ENCODE measurements around the gene LTB4R.
"Not testable (repeated sequence)": the region's sequence is repeated elsewhere in the genome, so short reads cannot be mapped to it uniquely, and the experiment has no call there.

Gene LTB4R

DNA sequence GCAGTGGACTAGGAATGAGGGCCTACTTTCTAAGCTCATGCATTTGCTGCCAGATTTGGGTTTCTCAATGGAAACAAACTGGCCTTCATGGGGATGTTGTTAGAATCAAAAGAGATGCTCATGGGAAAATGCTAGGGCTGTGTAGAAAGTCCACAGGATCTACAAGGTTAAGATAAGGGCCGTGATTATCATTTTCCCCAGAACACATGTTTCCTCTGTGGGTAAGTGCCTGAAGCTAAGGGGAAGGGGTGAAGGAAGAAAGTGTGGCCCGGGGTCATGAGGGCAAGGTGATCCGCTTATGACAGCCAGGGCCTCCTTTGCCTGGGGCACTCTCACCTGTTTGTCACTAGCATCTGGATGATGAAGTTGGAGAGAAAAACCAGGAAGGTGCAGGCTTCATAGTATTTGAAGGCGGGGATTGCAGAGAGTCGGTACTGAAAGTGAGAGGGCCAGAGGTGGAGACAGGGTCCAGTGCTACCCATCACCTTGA is 13.8 kb downstream of the LTB4R start:
- DNase-seq, result no peak

DNA sequence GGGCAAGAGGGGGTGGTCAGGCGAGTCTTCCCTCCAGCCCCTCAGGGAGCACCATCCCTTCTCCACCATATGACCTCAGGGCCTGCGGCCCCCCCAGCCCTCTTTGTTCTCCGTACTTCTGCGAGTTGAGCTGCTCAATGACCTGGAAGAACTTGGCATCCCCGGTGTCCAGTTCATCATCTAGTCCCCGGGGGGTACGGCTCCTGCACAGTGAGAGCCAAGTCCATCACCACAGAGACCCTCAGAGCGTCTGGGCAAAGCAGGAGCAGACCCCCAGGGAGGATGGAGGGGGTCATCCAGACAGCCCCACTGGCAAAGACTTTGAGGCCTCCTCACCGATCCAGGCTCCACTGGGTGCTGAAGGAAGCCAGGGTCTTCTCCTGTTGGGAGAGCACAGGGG is 14.7 kb downstream of the LTB4R start:
- DNase-seq, result no peak

DNA sequence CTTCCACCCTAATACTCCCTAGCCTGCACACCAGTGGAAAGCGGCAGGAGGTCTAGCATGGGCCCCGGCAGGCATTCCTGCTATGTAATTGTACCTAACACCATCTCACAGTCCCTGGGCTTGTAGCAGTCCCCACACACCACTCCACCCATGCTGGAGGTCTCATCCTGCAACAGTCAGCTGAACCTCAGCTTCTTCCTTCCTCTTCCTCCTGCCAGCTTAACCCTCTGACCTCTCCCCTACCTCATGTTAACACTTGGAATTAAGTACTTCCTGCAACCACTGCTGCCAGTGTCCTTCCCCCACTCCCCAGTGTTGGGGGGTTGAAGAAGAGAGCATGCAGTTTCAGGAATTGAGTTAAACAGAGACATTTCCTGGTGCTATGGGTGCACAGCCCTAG is 16.0 kb downstream of the LTB4R start:
- no peak for DNase-seq

DNA sequence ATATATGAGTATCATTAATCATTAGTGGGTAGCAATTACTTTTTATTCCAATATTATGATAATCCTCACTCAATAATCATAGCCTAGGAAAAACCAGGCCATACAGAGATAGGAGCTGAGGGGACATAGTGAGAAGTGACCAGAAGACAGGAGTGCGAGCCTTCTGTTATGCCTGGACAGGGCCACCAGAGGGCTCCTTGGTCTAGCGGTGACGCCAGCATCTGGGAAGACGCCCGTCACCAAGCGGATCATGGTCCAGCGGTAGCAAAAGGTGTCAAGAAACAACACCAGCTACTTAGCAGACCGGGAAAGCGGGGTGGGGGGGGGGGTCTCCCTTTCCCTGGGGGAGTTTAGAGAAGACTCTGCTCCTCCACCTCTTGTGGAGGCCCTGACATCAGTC is 16.6 kb downstream of the LTB4R start:
- DNase-seq, result not testable (repeated sequence)

DNA sequence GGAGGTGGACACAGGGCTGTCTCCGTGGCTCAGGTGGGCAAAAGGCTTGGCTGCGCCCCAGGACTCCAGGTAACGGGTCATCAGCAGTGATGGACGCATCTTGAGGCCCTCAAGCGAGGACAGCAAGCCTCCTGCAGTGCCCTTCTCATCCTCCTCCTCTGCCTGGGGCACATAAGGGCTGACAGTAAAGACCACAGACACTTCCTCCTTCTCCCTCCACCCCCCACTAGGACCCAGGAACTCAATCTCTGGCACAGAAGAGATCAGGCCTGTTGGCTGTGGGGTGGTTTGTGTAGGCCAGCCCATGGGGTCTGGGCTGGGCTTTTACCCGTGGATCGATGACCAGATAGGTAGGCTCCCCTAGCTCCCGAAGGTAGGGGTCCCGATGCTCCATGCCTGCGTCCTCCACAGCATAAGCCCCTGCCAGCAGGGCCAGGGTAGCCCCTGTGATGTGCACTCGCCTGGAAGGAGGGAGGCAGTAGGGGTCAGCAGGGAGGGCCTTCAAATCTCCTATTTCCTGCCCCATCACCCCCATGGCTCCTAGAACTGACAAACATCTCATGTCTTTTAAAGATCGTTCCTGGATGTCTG is 17.9 kb downstream of the LTB4R start:
- no peak for DNase-seq

DNA sequence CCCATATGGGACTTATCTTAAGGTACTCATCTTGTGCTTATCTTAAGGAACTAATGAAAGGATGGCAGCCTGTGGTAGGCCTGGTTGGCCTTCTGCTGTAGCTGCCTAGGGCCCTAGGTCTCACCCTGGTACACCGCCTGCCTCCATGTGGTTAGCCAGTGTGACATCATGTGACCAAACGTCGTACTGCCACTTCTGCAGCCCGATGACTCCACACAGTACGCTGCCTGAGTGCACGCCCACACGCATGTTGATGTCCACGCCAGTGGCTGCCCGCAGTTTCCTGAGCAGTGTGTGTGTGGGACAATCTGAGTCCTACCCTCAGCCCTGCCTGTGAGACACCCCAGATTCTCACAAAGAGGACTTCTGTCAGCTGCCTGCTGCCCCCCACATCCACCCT is 18.4 kb downstream of the LTB4R start:
- no peak for DNase-seq

DNA sequence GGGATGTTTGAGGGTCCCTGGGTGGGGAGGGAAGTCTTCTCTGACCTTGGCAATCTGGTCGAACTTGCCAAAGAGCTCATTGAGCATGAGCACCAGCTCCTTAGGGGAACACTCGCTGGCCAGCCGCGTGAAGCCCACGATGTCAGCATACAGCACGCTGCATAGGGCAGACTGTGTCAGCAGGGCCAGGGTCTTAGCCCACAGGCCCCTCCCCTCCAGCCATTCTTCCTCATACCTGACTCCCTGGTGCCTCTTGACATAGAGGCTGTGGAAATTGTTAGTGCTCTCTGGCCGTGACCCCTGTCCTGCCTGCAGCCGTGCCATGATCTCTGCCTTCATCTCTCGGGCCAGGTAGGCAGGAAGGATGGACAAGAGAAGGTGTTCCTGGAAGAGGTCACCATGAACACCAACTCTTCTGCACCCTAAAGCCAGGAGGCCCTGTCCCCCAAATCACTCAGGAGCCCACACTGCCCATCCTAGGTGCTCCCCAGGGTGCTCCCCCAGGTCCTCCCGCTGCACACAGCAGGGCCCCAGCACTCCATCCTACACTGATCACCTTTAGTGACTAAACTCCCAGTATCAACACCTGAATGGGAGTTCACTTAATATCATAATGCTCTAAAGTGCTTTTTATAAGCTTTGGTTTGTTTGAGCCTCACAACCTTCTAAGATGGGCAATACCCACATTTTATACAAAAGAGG is 19.8 kb downstream of the LTB4R start:
- DNase-seq, result no peak

DNA sequence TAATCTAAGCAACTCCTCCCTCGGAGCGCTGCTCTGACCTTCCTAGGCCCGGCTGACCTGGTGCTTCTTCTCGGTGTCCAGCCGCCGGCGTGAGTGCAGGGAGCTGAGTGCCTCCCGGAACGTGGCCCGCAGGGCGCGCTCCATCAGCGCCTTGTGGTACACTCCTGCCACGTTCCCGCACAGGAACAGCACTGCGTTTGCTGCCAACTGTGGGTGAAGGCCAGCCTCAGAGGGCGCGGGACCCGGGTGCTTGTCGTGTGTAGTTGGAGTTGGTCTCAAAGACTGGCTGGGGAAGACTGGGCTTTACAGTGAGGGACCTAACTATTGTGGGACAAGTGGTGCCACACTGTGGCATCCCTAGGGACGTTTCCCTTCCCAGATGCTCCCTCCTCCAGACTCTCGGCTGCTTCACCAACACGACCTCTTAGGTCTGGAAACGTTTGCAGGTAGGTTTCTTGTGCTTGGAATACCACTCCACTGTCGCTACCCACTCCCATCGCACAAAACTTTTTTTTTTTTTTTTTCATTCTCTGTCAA is 20.5 kb downstream of the LTB4R start:
- DNase-seq, result no peak

DNA sequence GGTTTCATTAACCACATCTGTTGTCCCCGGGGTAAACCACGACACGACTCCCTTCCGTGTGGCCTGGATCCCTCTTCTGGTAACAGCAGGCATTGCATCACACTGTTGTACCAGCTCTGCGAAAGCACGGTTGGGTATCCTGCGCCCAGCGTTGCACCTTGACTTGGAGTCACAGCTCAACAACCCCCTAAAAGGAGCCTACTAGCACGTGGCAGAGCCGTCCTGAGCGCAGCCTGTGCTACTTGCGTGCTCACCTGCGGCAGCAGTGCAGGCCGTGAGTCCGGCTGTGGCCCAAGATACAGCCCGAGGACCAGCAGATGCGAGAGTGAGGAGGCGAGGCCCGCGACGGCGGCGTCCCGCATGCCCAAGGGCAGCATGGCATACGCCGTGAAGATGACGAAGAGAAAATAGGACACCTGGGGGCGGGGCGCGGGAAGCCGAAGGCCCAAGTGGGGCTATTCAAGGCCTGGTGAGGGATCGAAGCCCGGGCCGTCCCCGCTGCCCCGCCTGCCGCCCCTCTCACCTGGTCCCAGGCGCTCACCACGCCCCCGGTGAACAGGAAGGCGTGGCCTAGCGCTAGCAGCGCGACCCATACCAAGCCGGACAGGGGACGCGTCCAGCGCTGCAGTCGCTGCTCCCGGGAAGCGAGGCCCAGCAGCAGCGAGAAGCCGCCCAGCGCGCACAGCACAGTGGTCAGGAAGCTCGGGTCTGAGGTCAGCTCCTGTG is 21.1 kb downstream of the LTB4R start:
- peak; percentile 63 for DNase-seq

DNA sequence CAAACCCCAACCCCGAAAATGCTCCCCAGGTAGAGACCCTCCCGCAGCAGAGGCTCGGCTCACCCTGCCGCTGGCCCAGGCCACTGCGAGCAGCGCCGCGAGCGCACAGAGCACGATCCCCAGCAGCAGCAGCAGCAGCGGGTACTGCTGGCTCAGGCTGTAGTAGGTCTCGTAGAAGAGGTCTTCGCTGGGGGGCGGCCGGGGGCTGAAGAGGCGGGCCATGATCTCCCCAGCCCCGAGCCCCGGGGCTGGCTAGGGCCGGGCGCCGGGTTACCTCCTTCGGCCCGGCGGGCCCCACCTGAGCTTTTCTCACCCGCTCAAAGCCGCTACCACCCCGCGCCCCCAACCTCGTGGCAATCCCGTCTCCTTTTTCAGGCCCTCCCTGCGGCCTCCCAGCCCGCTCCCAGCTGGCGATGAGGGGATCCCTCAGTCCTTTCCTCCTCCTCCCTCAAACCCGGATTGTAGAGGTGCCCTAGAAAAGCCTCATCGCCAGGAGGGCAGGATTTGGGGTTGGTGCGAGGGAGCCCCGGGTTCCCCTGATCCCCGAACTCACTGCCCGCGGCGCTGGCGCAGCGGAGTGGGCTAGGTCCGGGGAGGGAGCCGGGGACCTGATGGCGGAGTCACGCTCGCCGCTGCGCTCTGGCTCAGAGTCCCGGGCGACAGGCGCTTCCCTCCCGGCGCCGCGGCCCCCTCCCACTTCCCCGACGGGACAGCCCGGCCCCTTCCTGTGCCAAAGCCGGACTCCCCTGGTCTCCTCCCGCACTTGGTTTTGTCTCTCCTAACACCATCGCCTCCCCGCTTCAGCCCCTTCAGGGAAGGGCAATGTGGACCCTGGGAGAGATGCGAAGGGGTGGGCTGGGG is 23.4 kb downstream of the LTB4R start, which contains the start of gene ADCY4:
TSS of gene ADCY4 (minus strand) at position 641 of the 861 bp plus-strand sequence. CDS start at position 222, 419 bp downstream.
- DNase-seq, result peak; percentile 25

DNA sequence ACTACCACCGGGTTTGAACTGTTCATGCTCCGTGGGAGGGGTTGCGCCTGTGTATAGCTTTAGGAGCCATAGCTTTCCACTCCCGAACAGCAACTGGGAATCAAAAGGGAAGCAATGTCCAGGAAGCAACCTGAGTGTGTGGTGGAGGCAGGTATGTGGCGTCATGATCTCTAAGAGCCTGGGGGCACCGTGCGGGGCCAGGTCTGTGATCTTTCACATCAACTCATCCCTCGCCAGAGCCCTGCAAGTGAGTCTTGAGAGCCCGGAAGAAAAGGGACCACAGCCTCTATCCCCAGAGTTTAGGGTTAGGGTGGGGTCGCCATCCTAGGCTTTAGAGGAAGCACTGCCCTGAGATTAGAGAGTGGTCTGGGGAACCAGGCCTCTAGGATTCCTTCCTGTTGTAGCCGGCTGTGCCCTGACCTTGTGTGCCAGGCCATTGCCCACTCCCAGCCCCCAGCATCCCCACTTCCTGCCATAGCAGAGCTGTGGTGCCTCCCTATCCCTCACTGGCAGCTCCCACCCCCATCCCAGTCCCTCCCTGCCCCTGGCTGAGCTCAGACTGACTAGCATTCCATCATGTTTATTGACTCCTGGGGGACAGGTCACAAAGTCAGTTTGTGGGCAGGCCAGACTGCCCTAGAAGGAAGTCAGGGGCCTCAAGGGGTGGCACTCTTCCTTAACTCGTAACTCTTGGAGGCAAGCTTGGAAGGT is 24.3 kb downstream of the LTB4R start:
- peak; percentile 49 for DNase-seq

DNA sequence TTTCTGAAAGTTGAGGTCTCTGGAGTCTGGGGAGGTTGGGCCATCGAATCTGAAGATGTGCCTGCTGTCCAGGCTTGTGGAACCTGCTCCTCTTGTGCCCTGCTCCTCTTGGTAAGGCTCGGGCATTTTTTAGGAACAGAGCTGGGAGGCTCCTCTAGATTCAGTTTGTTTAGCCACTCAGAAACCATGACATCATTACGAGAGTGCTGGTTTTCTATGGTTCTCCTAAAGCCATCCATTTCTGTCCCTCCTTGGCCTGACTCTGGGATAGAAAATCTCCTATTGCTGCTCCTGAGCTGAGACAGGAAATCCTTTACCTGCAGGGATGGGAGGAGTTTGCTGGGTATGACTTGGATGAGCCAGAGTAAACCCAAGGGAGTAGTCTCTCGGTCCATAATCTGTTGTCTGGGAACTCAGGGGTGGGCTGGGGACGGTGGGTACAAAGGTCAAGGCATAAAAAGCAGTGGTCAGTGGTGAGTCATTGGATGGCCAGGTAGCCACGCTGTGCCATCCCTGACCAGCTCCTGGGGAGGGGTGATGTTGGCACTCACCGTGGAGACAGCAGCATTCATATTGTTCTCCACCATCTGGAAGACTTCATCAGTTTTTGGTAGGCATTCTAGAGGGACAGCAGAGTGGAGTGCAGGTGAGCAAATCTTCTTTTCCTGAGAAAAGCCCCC is 26.0 kb downstream of the LTB4R start:
- DNase-seq, result no peak

DNA sequence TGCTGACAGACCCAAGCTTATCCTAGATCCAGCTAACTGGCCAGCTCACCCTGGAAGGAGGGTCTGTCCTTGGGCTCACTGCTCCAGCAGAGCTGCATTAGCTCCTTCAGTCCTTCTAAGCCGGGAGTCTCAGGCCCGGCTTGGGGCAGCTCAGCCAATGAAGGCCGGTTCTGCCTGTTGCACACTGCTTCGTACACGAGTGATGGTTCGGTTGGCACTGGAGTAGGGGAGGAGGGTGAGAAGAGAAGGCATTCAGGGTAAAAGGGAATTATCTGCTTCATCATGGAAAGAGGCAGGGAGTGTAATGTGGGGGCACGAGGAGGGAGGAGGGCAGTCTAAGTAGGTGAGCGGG is 26.5 kb downstream of the LTB4R start:
- DNase-seq, result no peak

DNA sequence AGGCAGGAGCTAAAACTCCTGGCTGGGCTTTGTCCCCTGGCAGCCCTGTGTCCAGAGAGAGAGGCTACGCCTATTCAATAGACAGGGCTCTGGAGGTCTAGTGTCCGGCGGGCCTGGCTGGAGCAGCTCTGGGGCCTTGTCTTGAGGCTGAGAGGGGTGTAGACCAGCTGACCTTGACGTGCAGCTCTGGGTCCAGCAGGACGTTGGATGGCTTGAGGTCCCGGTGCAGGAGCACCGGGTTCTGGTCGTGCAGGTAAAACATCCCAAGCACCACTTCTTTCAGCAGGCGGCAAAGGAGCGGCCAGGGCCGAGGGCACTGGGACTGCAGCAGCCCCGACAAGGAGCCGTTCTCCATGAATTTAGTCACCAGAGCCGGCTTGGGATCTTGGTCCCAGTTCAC is 27.5 kb downstream of the LTB4R start:
- no peak for DNase-seq

DNA sequence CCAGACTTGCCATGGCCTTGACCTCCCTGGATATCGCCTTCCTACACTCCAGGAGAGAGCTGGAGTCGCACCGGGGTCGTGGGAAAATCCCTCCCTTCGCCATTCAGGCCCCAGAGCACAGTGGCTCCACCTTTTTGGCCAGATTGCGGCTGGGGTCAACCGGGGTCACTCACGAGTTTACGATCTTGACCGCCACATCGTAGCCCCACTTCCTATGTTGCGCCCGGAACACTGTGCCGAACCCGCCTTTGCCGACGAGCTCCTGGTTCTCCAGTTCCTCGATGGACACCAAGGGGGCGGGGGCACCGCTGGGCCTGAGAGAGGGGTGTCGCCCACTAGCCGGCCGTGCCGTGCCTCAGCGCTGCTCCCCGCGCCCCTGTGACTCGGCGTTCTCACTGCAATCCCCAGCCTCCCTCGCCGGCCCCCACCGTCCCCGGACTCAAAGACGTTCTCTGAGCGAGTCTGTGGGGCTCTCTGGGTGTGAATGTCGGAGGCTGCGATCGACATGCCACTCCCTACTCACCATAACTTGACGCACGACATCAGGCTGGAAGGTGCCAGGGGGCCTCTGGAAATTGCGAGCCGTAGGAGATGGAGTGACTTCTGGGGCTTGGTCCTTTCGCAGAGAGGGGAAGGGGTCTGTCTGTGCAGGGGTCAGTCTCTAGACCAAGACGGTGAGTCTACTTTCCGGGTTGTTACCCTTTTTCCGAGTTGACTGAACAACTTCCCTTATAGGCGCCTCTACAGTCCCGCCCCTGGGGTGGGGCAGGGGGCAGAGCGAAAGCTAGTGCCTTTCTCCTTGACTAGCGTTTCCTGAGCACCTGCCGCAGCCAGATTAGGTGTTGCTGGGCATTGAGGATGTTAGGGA is 28.2 kb downstream of the LTB4R start, which contains the start of gene RIPK3:
TSS of gene RIPK3 (minus strand) at position 708 of the 868 bp plus-strand sequence. CDS start at position 543, 165 bp downstream.
- no peak for DNase-seq

DNA sequence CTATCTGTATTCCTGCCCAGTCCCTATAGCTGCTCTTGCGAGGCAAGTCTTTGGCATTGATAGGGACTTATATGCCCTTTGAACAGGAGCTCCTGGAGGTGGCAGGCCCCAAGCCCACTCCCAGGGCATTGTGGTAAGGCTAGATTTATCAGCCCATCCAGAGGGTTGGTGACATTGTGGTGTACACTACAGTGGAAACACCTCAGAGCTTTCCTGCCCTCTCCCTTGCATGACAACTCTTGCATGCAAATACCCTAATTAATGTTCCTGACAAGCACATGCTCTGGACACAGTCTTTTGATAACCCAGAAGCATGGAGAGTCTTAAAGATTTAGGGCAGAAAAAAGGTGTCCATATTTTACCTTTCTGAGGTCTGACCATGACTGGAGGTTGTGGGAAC is 29.3 kb downstream of the LTB4R start:
- DNase-seq, result no peak

DNA sequence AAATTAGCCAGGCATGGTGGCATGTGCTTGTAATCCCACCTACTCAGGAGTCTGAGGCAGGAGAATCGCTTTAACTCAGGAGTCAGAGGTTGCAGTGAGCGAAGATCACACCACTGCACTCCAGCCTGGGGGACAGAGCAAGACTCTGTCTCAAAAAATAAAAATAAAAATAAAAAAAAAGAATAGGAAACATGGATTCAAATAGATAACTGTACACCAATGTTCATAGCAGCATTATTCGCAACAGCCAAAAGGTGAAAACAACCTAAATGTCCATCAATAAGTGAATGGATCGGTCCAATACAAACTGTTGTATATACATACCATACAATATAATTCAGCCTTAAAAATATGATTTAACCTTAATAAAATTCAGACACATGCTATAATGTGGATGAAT is 31.6 kb downstream of the LTB4R start:
- DNase-seq, result no peak

DNA sequence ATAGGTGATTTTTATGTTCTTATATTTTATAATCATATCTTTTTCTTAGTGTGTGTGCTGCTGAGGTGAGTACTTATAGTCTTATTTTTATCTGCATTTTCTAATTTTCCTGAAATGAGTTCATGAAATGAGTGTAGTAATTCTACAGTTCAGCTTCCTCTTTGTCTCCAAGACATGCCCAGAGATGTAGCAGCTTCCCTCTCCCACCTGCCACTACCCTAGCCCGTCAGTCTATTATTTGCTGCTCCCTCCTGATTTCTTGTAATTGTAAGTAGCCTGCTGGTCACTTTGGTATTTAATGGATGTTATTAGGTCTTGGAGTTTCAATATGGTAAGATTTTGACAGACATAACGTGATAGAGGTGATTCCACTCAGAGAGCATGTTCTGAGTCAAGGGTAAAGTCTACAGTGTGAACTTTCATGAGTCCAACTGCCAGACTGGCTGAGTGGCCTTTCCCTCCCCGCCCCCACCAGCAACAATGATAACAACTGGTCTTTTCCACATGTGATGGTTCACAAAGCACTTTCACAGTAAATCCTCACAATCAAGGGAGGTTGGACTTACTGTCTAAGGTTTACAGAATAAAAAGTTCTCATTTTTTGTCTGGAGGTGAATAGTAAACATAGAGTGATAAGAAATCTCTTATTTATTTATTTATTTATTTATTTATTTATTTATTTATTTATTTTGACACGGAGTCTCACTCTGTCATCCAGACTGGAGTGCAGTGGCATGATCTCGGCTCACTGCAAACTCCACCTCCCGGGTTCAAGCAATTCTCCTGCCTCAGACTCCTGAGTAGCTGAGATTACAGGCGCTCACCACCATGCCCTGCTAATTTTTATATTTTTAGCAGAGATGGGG is 32.7 kb downstream of the LTB4R start:
- no peak for DNase-seq

DNA sequence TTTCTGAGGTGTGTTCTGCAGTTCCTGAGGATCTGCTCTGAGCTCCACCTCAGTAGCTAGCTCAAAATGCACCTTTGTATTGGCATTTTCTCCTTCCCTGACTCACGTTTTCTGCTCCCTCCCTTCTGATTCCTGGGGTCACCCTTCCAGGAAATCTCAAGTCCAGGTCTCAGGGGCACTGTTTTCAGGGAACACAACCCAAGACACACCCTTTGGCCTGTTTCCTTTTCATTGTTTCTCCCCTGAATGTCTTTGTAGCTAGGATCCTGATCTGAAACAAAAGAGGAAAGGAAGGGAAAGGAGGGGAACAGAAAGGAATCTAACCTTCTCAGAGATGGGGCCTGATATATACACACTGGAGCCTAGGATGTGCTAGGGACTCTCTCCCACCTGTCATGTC is 35.8 kb downstream of the LTB4R start:
- DNase-seq, result no peak
